ENCODE data around the gene PUM1. TPM values are rescaled to one million over a fixed set of nuclear protein-coding genes. Genes with fewer than 3 reads are reported as not detected.

Gene PUM1
- total RNA-seq, 4 donors from 2014 or later, result 61.6 to 109 (median 76.9) TPM

GRCh38 chr1:30900931-30901560, 164.5 kb downstream of the PUM1 start:
- DNase-seq, result no peak
- H3K36me3 ChIP-seq, result no peaks in the 10 kb centered on the region
- no peaks in the 10 kb centered on the region for H3K9me3 ChIP-seq
- no peaks in the 10 kb centered on the region for H3K27me3 ChIP-seq
- H3K4me3 ChIP-seq, result no peak overlapping the region
- peak overlapping the region in 2 of 4 donors; percentile 61 to 72 for H3K27ac ChIP-seq
- H3K4me1 ChIP-seq, result peaks cover 0 to 30% (median 0%) of the 10 kb centered on the region in 4 donors
- TF ChIP-seq POLR2A (IDR thresholded peaks at IDR 0.05), result no peak
- TF ChIP-seq, protein P1, sequence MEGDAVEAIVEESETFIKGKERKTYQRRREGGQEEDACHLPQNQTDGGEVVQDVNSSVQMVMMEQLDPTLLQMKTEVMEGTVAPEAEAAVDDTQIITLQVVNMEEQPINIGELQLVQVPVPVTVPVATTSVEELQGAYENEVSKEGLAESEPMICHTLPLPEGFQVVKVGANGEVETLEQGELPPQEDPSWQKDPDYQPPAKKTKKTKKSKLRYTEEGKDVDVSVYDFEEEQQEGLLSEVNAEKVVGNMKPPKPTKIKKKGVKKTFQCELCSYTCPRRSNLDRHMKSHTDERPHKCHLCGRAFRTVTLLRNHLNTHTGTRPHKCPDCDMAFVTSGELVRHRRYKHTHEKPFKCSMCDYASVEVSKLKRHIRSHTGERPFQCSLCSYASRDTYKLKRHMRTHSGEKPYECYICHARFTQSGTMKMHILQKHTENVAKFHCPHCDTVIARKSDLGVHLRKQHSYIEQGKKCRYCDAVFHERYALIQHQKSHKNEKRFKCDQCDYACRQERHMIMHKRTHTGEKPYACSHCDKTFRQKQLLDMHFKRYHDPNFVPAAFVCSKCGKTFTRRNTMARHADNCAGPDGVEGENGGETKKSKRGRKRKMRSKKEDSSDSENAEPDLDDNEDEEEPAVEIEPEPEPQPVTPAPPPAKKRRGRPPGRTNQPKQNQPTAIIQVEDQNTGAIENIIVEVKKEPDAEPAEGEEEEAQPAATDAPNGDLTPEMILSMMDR (IDR thresholded peaks at IDR 0.05), result no peak

- Histone ChIP-seq H3K4me3 (no peak overlapping the region), H3K27me3 (no peaks in the 10 kb centered on the region), H3K9me3 (no peaks in the 10 kb centered on the region), H3K36me3 (no peaks in the 10 kb centered on the region), H3K4me1 (peaks cover 0 to 30% (median 0%) of the 10 kb centered on the region in 4 donors), H3K27ac (no peak overlapping the region)
- no peak for DNase-seq
- TF ChIP-seq POLR2A (IDR thresholded peaks at IDR 0.05), result no peak
- TF ChIP-seq, protein P1 (IDR thresholded peaks at IDR 0.05), result no peak
Measured at GRCh38 chr1:30900486-30900885, 165.0 kb downstream of the PUM1 start.

DNA sequence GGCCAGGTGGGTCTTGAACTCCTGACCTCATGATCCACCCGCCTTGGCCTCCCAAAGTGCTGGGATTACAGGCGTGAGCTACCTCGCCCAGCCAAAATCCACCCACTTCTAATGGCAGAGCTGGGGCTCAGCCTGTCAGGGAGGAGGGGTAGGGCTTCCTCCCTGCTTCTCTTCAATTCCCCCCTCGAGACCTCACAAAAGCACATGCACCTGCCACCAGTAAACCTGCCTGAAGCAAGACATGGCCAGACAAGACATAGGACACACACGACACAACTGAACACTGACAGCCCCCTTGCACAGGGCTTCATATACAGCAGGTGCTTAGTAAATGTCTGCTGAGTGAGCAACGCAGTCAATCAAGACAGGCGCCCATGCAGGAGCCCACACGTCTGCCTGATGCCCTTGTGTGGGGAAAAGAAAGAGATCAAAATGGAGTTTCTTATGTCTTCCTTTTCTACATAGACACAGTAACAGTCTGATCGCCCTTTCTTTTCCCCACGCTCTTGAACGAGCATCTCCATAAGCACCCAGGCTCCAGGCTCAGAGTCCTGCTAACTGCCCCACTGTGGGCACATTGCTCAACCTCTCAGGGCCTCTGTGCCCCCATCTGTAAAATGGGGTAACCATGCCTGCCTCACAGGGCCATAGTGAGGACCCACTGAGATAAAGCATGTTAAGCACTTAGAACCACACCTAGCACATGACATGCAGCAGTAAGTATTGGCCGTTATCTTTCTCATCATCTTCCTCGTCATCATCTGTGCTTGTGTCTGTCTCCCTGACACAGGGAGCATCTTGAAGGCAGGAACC, 165.7 kb downstream of the PUM1 start:
- DNase-seq, result no peak
- H3K4me1 ChIP-seq, result peaks cover 0 to 30% (median 0%) of the 10 kb centered on the region in 4 donors
- TF ChIP-seq POLR2A (IDR thresholded peaks at IDR 0.05), result no peak
- TF ChIP-seq, protein P1 (IDR thresholded peaks at IDR 0.05), result no peak
- H3K9me3 ChIP-seq, result no peaks in the 10 kb centered on the region
- no peak overlapping the region for H3K4me3 ChIP-seq
- no peaks in the 10 kb centered on the region for H3K36me3 ChIP-seq
- H3K27ac ChIP-seq, result no peak overlapping the region
- no peaks in the 10 kb centered on the region for H3K27me3 ChIP-seq

DNA sequence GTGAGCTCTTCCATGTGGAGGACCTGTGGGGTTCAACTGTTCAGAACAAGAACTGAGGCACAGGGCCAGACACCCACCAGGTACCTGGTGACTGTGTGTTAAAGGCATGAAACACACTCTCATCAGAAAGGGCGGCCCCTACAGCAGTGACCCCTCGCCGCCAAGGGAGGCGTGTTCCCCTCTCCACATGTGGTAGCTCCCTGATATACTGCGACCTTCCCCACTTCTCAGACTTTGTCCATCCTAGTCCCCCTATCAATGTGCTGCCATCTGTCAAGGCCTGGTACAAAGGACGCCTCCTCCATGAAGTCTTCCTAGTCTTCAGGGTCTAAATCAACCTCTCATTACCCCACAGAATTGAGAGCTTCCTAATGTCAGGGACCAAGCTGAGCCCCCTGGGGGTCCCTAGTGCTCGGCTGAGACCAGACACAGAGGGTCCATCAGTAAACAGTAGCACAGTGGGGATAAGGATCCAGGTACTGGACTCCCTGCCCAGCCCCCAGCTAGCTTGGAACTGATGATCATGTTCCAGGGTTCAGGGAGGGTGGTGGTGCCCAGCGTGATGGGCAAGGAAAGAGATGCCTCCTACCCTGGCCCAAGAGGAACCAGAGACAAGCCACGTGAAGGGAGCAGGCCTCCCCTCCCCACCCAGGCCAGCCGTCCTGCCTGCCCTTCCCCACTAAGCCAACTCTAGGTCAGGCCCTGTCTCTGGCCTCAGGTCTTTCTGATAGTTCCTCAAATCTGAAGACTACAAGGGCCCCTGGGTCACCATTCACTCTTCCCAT, 167.3 kb downstream of the PUM1 start:
- no peaks in the 10 kb centered on the region for H3K36me3 ChIP-seq
- no peak overlapping the region for H3K27ac ChIP-seq
- H3K4me3 ChIP-seq, result no peak overlapping the region
- no peak for TF ChIP-seq POLR2A (IDR thresholded peaks at IDR 0.05)
- TF ChIP-seq, protein P1 (IDR thresholded peaks at IDR 0.05), result no peak
- H3K27me3 ChIP-seq, result no peaks in the 10 kb centered on the region
- H3K9me3 ChIP-seq, result no peaks in the 10 kb centered on the region
- no peak for DNase-seq
- peaks cover 0 to 24% (median 0%) of the 10 kb centered on the region in 4 donors for H3K4me1 ChIP-seq

DNA sequence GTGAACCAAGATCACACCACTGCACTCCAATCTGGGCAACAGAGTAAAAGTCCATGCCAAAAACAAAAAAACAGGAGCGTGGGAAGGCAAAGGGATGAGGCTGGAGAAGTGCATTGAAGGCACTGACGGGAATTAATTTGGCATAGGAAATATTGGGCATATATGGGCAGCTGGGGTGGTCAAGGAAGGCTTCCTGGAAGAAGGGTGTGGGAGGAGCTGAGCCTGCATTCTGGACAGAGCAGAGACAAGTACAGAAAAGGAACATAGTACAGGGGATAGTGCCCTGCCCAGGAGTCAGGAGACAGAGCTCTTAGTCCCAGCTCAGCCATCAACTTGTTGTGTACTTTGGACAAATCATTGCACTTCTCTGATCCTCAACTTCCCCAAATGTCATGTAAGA, 168.6 kb downstream of the PUM1 start:
- DNase-seq, result no peak
- no peak overlapping the region for H3K27ac ChIP-seq
- no peak overlapping the region for H3K4me3 ChIP-seq
- H3K36me3 ChIP-seq, result no peaks in the 10 kb centered on the region
- H3K27me3 ChIP-seq, result no peaks in the 10 kb centered on the region
- peaks cover 0 to 12% (median 0%) of the 10 kb centered on the region in 4 donors for H3K4me1 ChIP-seq
- H3K9me3 ChIP-seq, result no peaks in the 10 kb centered on the region
- TF ChIP-seq, protein P1 (IDR thresholded peaks at IDR 0.05), result no peak
- no peak for TF ChIP-seq POLR2A (IDR thresholded peaks at IDR 0.05)
